ENCODE measurements around the gene PAX4. TPM values are rescaled to one million over a fixed set of nuclear protein-coding genes. Genes with fewer than 3 reads are reported as not detected.

Gene PAX4
- total and polyA plus RNA-seq, 2 of the 4 experiments (the other 2 are of a cell fraction), result not detected

GRCh38 chr7:127625331-127625730 is 7.4 kb upstream of the PAX4 start:
- Histone ChIP-seq H4K20me1 (ENCODE audit: insufficient read depth, low read length) (no peaks in the 10 kb centered on the region), H3K56ac (ENCODE audit: extremely low read depth, insufficient read depth, low read length) (no peak overlapping the region), H3K23ac (ENCODE audit: low read depth, low read length) (no peak overlapping the region), H2BK120ac (ENCODE audit: low read depth, low read length) (no peak overlapping the region), H2AK5ac (ENCODE audit: low read depth, low read length) (no peak overlapping the region), H3K27me3 (ENCODE audit: control insufficient read depth, insufficient read depth, low read length) (peaks cover 20% of the 10 kb centered on the region), H3K4me1 (ENCODE audit: control insufficient read depth, insufficient read depth, low read length) (0 out of 2 replicates have a peak, but pooled peaks cover 2% of the 10 kb centered on the region), H2AFZ (replicated peaks; ENCODE audit: low read length, poor library complexity) (no peak overlapping the region), H3K14ac (replicated peaks; ENCODE audit: low read depth, low read length) (no peak overlapping the region), H3K79me1 (ENCODE audit: low read depth in 1 of 2, low read length in 2 of 2) (no peaks in the 10 kb centered on the region), H3K36me3 (ENCODE audit: control insufficient read depth, insufficient read depth, low read length) (no peaks in the 10 kb centered on the region), H4K91ac (ENCODE audit: insufficient read depth, low read depth, low read length) (no peak overlapping the region), H3K4me2 (ENCODE audit: low read depth, low read length) (no peak overlapping the region), H2BK5ac (ENCODE audit: low read depth, low read length, poor library complexity, severe bottlenecking) (no peak overlapping the region), H2BK15ac (ENCODE audit: low read depth, low read length) (no peak overlapping the region), H3K9ac (ENCODE audit: low read depth, low read length) (no peak overlapping the region), H3K18ac (ENCODE audit: low read depth, low read length) (no peak overlapping the region), H3K4ac (ENCODE audit: low read depth, low read length) (no peak overlapping the region), H3K27ac (ENCODE audit: insufficient read depth, low read length) (no peak overlapping the region), H4K8ac (ENCODE audit: low read depth in 2 of 2, low read length in 2 of 2) (no peak overlapping the region), H3K4me3 (ENCODE audit: insufficient read depth, low read depth, low read length) (no peak overlapping the region), H4K5ac (ENCODE audit: low read depth, low read length) (no peak overlapping the region), H2AK9ac (replicated peaks; ENCODE audit: low read depth, low read length, poor library complexity) (no peak overlapping the region), H3K9me3 (ENCODE audit: control insufficient read depth, insufficient read depth, low read length) (no peaks in the 10 kb centered on the region), H3K9me1 (ENCODE audit: insufficient read depth, low read length) (no peaks in the 10 kb centered on the region), H2BK20ac (ENCODE audit: low read depth, low read length) (no peak overlapping the region)
- no peak for TF ChIP-seq SMC3 (IDR thresholded peaks at IDR 0.05; ENCODE audit: low read depth, low read length)
- TF ChIP-seq MXI1 (IDR thresholded peaks at IDR 0.05; ENCODE audit: borderline replicate concordance, low read depth, low read length), result no peak
- TF ChIP-seq ELK1 (IDR thresholded peaks at IDR 0.05; ENCODE audit: borderline replicate concordance, low read depth, low read length), result no peak
- TF ChIP-seq USF2 (IDR thresholded peaks at IDR 0.05; ENCODE audit: low read depth, low read length), result no peak
- TF ChIP-seq RCOR1 (IDR thresholded peaks at IDR 0.05; ENCODE audit: insufficient replicate concordance, low read length), result no peak
- TF ChIP-seq MAZ (IDR thresholded peaks at IDR 0.05; ENCODE audit: borderline replicate concordance, low read depth, low read length), result no peak
- TF ChIP-seq RAD21 (IDR thresholded peaks at IDR 0.05; ENCODE audit: low read length), result no peak
- no peak for TF ChIP-seq FOS (IDR thresholded peaks at IDR 0.05; ENCODE audit: low read depth, low read length)
- TF ChIP-seq CEBPB (IDR thresholded peaks at IDR 0.05; ENCODE audit: low read depth, low read length), result no peak
- TF ChIP-seq POLR2A (IDR thresholded peaks at IDR 0.05; ENCODE audit: low read depth, low read length), result no peak
- TF ChIP-seq BHLHE40 (IDR thresholded peaks at IDR 0.05; ENCODE audit: low read depth, low read length), result no peak
- no peak for TF ChIP-seq CHD1 (IDR thresholded peaks at IDR 0.05; ENCODE audit: low read depth, low read length)
- no peak for TF ChIP-seq MAFK (IDR thresholded peaks at IDR 0.05; ENCODE audit: low read depth, low read length)
- TF ChIP-seq RFX5 (IDR thresholded peaks at IDR 0.05; ENCODE audit: low read depth, low read length), result no peak
- TF ChIP-seq CTCF (conservative IDR thresholded peaks at IDR 0.05; ENCODE audit: low read depth, low read length), result no peak
- no peak for TF ChIP-seq NFE2L2 (IDR thresholded peaks at IDR 0.05; ENCODE audit: low read depth, low read length)
- ChIA-PET POLR2A (ENCODE audit: unreplicated experiment) (no interaction called here), CTCF (no interaction called here)
- no peak for DNase-seq
- BruUV-seq (replicated peaks), result no TSS peak
- no peak for ATAC-seq (ENCODE audit: low read depth)
- dilution Hi-C loops (cut with HindIII; ENCODE audit: low sequenced_read_pairs, unreplicated experiment), result no loop called here
- in situ Hi-C loops (cut with MboI; ENCODE audit: low sequenced_read_pairs), result no loop called here
- intact Hi-C loops (cut with micrococcal nuclease), result no loop called here

Data from IMR-90 (cell line).